Testis (tissue), 2 donors: ENCODE results near the gene PAXX.

Experiments used
- POLR2A ChIP-seq: fragments of 450-650 bp; IDR thresholded peaks from one replicate; pipeline ENCODE4 v1.6.1; 2017; ENCODE audit warnings: antibody characterized with exemption, mild to moderate bottlenecking, moderate library complexity
- TF ChIP-seq, protein P1 (sequence below), 3 experiments: fragments of 450-650 bp in 2 of 3; fragments of 200-600 bp in 1 of 3; sonication (generic) in 1 of 3; IDR thresholded peaks; one replicate each; pipeline ENCODE4 v1.5.1; 2016 to 2019; ENCODE audit warnings: antibody characterized with exemption in 3 of 3, mild to moderate bottlenecking in 2 of 3, moderate library complexity in 1 of 3

DNA sequence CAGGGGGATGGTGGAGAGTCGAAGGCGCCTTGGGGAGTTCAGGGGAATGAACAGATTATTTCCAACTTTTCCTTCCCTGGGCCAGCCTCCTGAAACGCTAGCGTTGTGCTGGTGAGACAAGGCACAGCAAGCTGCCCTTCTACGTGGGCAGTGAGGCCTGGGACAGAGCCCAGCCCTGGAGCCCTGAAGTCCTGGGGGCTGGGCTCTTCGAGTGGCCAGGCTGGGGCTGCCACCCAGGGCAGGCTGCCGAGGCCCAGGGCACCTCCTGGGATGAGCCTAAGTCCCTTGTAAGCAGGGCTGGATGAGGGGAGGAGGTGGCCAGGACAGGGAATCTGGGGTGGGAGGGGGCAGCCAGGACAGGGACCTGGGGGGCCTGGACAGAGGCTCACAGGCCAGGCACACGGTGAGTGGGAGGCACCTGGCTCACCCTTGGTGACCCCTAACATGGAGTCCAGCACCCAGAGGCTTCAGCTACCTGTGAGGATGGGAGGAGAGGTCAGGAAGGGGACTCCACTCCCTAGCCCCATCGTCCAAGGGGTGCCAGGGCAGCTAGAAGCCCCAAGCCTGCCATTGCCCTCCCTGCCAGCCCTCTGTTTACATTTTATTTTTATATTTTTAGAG lies 41.5 kb upstream of the PAXX start:
- TF ChIP-seq, protein P1, sequence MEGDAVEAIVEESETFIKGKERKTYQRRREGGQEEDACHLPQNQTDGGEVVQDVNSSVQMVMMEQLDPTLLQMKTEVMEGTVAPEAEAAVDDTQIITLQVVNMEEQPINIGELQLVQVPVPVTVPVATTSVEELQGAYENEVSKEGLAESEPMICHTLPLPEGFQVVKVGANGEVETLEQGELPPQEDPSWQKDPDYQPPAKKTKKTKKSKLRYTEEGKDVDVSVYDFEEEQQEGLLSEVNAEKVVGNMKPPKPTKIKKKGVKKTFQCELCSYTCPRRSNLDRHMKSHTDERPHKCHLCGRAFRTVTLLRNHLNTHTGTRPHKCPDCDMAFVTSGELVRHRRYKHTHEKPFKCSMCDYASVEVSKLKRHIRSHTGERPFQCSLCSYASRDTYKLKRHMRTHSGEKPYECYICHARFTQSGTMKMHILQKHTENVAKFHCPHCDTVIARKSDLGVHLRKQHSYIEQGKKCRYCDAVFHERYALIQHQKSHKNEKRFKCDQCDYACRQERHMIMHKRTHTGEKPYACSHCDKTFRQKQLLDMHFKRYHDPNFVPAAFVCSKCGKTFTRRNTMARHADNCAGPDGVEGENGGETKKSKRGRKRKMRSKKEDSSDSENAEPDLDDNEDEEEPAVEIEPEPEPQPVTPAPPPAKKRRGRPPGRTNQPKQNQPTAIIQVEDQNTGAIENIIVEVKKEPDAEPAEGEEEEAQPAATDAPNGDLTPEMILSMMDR (IDR thresholded peaks at IDR 0.05): no peak
- no peak for TF ChIP-seq POLR2A
